Glutamatergic neuron (in vitro differentiated cells): Measurements from ENCODE around the gene TBC1D3B. TPM values are rescaled to one million over a fixed set of nuclear protein-coding genes. Genes with fewer than 3 reads are reported as not detected.
"Not testable (repeated sequence)": the region's sequence is repeated elsewhere in the genome, so short reads cannot be mapped to it uniquely, and the experiment has no call there.

Experiments used
- DNase-seq: peaks from one replicate; pipeline ENCODE4 v3.0.0; 2022
- H3K27ac Mint-ChIP-seq: one replicate; pipeline ENCODE4 v1.8.0; 2020; ENCODE audit warnings: mild to moderate bottlenecking, mixed read lengths, inconsistent platforms; ENCODE audit not compliant: unreplicated experiment
- H3K27me3 Mint-ChIP-seq: one replicate; pipeline ENCODE4 v1.8.0; 2020; ENCODE audit warnings: mild to moderate bottlenecking, moderate library complexity, mixed read lengths, inconsistent platforms; ENCODE audit not compliant: unreplicated experiment
- H3K36me3 Mint-ChIP-seq: one replicate; pipeline ENCODE4 v1.8.0; 2020; ENCODE audit warnings: mild to moderate bottlenecking, mixed read lengths, inconsistent platforms; ENCODE audit not compliant: unreplicated experiment
- H3K4me1 Mint-ChIP-seq: one replicate; pipeline ENCODE4 v1.8.0; 2020; ENCODE audit warnings: mild to moderate bottlenecking, low read depth, mixed read lengths, inconsistent platforms; ENCODE audit not compliant: unreplicated experiment
- H3K4me3 Mint-ChIP-seq: one replicate; pipeline ENCODE4 v1.8.0; 2020; ENCODE audit warnings: mild to moderate bottlenecking, mixed read lengths, inconsistent platforms; ENCODE audit not compliant: unreplicated experiment
- H3K9me3 Mint-ChIP-seq: one replicate; pipeline ENCODE4 v1.8.0; 2020; ENCODE audit warnings: mild to moderate bottlenecking, moderate library complexity, mixed read lengths, inconsistent platforms; ENCODE audit not compliant: unreplicated experiment
- total RNA-seq: library from RNA; stranded (reverse); fragmentation: NEBNext Ultra II Directional; extraction: Animal tissue kit (Norgen Biotek cat#: 25700); gene quantifications from one replicate; pipeline ENCODE4 v1.2.1, GENCODE V29; 2021; ENCODE audit not compliant: unreplicated experiment
- TF ChIP-seq, protein P1 (sequence below): fragments of 200-600 bp; sonication (generic); IDR thresholded peaks from one replicate; pipeline ENCODE4 v1.5.0; 2021; ENCODE audit not compliant: partially characterized antibody, unreplicated experiment

The TBC1D3B gene
- total RNA-seq, 1 donor from 2014 or later = 37.3 TPM

DNA sequence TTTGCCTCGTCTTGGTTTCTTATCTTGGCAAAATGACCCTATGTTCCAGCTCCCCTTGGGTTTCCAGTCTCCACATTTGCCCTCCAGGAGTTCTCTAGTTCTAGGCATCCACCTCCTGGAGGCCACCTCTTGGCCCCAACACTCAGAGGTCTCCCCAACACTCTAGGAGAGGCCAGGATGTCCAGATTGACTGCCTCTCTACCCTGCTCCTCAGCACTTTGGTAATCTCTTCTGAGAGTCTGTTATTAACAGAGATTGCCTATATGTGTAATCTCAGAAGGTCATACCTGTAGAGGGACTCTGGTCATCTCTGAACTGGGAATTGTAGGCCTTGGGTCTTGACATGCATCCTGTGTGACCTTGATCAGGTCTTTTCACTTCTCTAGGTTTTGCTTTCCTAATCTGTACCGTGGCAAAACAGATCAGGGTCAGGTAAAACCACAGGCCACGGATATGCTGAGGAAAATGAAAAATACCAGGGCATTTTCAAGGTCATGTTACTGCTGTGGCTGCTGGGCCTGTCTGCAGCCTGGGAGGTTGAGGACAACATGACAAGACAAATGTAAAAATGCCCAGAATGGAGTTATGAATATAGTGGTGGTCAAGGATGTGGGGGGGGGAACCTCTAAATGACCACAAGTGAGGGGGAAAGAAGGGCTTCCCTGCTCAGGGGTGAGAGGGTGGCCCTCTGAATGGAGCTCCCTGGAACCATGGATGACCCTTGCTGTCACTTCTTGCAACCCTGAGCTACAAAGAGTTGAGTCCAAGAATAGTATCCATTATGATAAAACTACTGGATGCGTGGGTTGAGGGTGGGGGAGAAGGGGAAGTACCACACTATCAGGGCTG is 29.4 kb upstream of the TBC1D3B start:
- H3K9me3 Mint-ChIP-seq = peaks cover 3% of the 10 kb centered on the region
- peaks cover 8% of the 10 kb centered on the region for H3K4me1 Mint-ChIP-seq
- TF ChIP-seq, protein P1, sequence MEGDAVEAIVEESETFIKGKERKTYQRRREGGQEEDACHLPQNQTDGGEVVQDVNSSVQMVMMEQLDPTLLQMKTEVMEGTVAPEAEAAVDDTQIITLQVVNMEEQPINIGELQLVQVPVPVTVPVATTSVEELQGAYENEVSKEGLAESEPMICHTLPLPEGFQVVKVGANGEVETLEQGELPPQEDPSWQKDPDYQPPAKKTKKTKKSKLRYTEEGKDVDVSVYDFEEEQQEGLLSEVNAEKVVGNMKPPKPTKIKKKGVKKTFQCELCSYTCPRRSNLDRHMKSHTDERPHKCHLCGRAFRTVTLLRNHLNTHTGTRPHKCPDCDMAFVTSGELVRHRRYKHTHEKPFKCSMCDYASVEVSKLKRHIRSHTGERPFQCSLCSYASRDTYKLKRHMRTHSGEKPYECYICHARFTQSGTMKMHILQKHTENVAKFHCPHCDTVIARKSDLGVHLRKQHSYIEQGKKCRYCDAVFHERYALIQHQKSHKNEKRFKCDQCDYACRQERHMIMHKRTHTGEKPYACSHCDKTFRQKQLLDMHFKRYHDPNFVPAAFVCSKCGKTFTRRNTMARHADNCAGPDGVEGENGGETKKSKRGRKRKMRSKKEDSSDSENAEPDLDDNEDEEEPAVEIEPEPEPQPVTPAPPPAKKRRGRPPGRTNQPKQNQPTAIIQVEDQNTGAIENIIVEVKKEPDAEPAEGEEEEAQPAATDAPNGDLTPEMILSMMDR = no peak
- no peak for DNase-seq
- H3K27ac Mint-ChIP-seq = no peak overlapping the region
- no peak overlapping the region for H3K4me3 Mint-ChIP-seq
- no peaks in the 10 kb centered on the region for H3K27me3 Mint-ChIP-seq
- no peaks in the 10 kb centered on the region for H3K36me3 Mint-ChIP-seq

DNA sequence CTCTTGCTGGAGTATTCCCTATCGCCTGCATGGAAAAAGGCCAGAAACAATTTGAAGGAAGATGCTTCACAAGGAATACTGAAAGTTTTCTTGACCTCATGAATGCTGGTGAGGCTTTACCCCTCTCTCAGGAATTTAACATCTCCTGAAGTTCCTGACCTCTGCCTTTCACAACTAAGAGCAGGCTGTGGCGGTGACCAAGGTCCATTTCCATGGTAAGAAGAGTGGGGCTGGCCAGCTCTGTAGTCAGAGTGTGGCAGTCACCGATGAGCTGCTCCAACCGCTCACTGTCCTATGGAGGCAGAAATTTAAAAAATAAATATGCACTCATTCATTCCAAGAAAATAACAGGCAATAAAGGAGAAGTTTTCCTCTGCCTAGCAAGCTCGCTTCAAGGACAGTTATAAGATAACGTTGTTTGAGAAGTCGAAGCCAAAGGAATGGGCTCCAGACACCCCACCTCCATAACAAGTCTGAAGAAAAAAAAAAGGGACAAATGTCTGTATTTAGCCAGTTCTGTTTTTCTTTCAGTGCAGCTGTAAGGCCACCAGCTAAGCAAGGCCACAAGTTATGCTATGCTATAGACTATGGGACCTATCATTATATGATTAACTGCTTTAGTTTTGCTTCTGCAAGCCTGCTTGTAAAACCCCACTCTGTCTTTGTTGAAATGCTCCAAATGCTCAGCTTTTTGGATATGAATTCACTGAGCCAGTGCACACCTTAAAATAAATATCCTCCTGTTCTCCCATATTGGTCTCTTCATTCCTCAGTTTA is 28.5 kb upstream of the TBC1D3B start:
- Mint-ChIP-seq H3K4me1 (peaks cover 8% of the 10 kb centered on the region), H3K4me3 (no peak overlapping the region), H3K9me3 (peaks cover 3% of the 10 kb centered on the region), H3K27me3 (no peaks in the 10 kb centered on the region), H3K27ac (no peak overlapping the region), H3K36me3 (no peaks in the 10 kb centered on the region)
- TF ChIP-seq, protein P1 = no peak
- DNase-seq = no peak

DNA sequence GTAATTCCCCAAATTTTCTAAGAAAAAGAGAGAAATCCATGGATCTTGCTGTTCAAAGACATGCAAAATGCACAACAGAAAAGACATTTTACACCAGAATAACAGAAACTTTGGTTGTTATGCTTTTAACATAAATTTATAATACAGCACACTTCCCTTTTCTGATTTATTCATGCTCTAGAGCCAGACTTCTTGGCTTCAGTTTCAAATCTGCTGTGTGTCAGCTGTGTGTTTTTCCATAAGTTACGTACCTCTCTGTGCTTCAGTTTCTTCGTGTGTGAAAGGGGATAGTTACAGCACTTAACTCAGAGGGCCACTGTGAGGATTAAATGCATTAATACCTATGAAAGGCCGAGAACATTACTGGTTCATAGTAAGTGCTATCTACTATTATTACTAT is 26.9 kb upstream of the TBC1D3B start:
- Mint-ChIP-seq H3K4me1 (peaks cover 8% of the 10 kb centered on the region), H3K4me3 (no peak overlapping the region), H3K27me3 (no peaks in the 10 kb centered on the region), H3K36me3 (no peaks in the 10 kb centered on the region), H3K27ac (no peak overlapping the region), H3K9me3 (peaks cover 3% of the 10 kb centered on the region)
- no peak for DNase-seq
- TF ChIP-seq, protein P1 = no peak

DNA sequence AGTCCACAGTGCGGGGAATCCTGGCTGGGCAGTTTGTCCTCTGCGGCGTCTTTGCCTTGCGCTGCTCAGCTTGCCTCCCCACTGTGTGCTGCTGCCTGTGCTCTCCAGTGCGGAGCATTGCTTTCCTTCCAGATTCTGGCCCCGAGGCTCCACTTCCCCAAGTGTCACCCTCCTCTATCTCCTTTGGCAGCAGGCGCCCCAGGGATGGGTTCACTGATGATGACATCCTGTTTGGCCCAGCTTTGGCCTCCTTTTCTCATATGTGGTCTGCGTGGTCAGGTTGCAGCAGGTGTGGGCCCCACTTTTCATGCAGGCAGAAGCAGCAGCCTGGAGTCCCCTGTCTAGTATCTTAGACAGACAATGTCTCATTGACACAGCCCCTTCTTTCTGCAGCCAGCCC is 25.1 kb upstream of the TBC1D3B start:
- H3K27me3 Mint-ChIP-seq, H3K36me3 Mint-ChIP-seq, DNase-seq, H3K9me3 Mint-ChIP-seq, H3K4me1 Mint-ChIP-seq, H3K27ac Mint-ChIP-seq, H3K4me3 Mint-ChIP-seq: not testable (repeated sequence)

DNA sequence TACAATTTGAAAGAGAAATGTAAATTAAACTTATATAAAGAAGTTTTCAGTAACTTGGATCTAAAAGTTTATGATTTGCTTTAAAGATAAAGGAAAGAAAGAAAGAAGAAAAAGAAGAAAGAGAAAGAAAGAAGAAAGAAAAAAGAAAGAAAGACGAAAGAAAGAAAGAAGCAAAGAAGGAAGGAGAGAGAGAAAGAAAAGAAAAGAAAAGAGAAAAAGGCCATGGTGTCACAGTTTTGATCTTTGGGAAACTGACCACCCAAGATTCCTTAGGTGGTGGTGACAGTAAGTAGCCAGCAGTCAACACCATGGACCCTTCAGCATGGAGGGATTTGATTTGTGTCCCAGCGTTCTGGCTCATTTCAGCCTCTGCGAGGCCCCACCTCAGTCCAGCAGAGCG is 24.7 kb upstream of the TBC1D3B start:
- H3K27me3 Mint-ChIP-seq, H3K4me1 Mint-ChIP-seq, H3K27ac Mint-ChIP-seq, H3K36me3 Mint-ChIP-seq, H3K9me3 Mint-ChIP-seq, H3K4me3 Mint-ChIP-seq, DNase-seq: not testable (repeated sequence)
